HG02678 (cell line): Measurements from ENCODE around the gene NOX4.
"Not testable (repeated sequence)": the region's sequence is repeated elsewhere in the genome, so short reads cannot be mapped to it uniquely, and the experiment has no call there.

Source experiments
- ATAC-seq: cut with Tn5 transposase; IDR thresholded peaks from one replicate; pipeline ENCODE4 v1.9.1; 2021; ENCODE audit warnings: mild to moderate bottlenecking, moderate library complexity; ENCODE audit not compliant: unreplicated experiment

Gene NOX4

DNA sequence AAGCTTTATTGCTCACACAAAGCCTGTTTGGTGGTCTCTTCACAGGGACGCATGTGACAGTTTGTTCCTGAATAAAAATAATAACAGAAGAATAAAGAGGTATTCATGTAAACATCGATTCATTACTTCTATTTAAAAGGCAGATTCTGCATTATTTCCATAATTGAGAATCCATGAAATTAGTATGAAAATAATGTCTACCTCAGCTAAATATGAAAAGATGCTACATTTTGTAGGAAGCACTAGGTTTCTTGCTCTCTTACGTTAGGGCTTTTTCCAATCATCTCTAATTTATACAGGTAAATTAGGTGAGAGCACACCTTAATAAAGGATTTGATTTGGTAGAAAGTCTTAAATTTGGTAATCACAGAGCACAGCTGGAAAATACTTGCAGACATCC lies 103.7 kb downstream of the NOX4 start:
- not testable (repeated sequence) for ATAC-seq

DNA sequence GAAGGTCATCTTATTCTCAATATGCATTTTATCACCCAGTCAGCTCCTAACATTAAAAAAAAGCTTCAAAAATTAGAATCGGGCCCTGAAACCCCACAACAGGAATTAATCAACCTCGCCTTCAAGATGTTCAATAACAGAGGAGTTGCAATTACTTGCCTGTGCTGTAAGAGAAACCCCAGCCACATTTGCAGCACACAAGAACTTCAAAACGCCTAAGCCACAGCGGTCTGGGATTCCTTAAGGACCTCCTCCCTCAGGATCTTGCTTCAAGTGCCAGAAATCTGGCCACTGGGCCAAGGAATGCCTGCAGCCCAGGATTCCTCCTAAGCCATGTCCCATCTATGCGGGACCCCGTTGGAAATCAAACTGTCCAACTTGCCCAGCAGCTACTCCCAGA lies 108.2 kb downstream of the NOX4 start:
- not testable (repeated sequence) for ATAC-seq

DNA sequence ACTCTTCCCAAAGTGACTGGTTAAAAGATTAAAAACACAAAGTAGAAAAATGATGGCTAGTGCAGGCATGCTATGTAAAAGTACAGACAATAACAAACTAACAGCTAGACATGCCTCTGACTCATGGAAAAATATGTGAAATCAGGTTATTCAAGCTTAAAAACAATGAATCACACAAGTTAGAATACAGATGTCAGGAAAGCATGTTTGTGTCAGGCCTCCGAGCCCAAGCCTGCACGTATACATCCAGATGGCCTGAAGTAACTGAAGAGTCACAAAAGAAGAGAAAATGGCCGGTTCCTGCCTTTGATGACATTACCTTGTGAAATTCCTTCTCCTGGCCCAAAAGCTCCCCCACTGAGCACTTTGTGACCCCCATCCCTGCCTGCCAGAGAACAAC lies 110.1 kb downstream of the NOX4 start:
- ATAC-seq: no peak

GRCh38 chr11:89379976-89380771 lies 111.0 kb downstream of the NOX4 start:
- ATAC-seq: not testable (repeated sequence)

GRCh38 chr11:89378986-89379385 lies 112.2 kb downstream of the NOX4 start:
- not testable (repeated sequence) for ATAC-seq

DNA sequence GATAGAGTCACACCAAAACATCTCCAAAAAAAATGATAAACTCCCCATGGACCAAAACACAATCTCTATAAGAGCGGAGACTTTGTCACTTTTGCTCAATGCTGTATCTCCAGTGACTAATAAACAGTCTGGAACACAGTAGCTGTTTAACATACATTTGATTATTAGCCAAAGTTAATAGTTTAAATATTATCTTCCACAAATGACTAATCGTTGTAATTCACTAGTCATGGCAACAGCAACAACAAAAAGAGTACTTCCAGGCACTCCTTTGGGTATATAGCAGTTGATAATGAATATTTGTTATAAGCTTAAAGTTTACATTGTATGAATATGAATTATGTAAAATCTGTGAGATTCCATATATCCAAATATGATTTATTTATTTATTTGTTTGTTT lies 121.8 kb downstream of the NOX4 start:
- ATAC-seq: not testable (repeated sequence)

DNA sequence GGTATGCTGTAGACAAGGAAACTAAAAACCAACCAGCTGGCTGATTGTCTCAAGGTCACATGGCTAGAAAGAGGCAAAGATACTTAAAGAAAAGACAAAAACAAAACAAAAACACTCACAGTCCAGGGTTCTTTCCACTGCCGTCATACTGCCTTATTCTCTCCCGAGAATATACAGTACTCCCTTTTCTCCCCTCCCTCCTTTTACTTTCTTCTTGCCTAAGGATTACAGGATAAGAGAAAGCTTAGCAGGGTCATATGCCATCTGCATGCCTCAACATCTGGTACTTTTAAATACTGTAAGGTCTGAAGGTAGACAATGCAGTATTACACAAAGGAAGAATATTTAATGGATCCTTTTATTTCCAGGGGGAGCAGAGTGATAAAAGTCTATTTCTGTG lies 126.3 kb downstream of the NOX4 start:
- not testable (repeated sequence) for ATAC-seq

DNA sequence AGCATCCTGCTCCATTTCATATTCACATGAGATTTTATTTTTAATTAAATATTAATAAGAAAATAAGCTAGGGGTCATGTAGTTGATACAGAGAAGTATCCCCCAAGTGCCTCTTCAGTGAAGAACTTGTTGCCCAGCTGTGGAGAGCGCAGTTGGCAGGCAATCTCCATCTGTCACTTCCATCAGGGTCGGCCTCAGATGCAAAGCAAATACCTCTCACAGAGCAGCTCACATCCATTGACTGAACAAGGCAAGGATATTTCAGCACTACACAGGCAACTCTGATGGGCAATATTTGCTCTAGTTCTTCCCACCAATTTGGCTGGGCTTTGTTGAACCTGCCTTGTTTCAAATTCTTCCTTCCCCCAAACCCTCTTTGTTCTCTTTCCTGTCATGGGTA lies 129.4 kb downstream of the NOX4 start:
- no peak for ATAC-seq

DNA sequence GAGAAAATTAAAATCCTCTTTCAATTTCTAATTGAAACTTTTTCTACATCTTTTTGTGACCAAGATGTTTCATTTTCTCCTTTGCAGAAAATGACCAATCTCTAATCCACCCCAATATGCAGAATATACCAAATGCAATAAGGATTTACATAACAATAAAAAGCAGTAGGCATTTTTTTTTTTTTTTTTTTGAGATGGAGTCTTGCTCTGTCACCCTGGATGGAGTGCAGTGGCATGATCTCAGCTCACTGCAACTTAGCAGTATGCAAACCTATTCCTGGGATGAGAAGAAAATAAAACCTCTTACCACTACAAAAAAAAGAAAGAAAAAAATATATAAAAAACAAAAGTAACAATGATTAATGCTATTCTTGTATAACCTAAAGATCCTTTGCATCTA lies 132.0 kb downstream of the NOX4 start:
- not testable (repeated sequence) for ATAC-seq

GRCh38 chr11:89358761-89359160 lies 132.4 kb downstream of the NOX4 start:
- ATAC-seq: no peak

- no peak for ATAC-seq
Observed at GRCh38 chr11:89355646-89356045, 135.5 kb downstream of the NOX4 start.

GRCh38 chr11:89354513-89354912 lies 136.7 kb downstream of the NOX4 start:
- ATAC-seq: not testable (repeated sequence)

DNA sequence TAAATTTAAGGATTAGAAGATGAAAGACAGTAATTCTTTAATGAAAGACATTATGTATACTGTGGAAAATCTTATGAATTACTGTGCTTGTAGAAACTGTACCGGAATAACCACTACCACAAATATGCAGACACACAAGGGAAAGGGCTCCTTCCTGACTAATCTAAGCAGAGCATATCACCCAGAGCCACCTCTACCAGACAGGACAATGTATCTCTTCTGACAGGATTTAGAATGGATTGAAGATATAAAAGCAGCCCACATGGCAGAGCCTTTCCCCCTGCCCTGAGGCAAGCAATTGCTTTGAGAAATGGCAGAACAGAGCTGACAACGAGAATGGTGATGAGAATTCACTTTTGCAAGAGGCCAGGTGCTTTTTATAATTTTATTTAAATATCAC lies 144.1 kb downstream of the NOX4 start:
- ATAC-seq: no peak

DNA sequence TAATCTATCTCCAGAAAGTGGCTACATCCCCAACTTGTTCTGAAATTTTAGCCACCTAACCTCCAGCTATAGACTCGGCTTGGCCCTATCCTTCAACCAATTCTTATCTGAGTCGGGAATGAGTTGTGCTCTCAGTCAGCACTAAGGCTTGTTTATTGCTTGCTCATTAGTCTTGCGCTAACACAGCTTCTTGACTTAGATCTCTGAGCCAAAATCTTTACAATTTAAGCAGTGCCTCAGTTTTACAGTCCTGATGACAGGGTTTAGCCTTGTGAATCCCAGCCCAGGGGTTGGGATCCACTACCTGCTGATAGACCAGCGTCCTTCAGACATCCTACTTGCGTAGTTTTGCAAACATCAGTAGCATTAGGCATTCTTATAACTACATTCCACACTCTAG lies 144.6 kb downstream of the NOX4 start:
- no peak for ATAC-seq

- not testable (repeated sequence) for ATAC-seq
Observed at GRCh38 chr11:89342880-89343572, 148.1 kb downstream of the NOX4 start.

GRCh38 chr11:89340450-89340849 lies 150.7 kb downstream of the NOX4 start:
- not testable (repeated sequence) for ATAC-seq

GRCh38 chr11:89338073-89338472 lies 153.1 kb downstream of the NOX4 start:
- not testable (repeated sequence) for ATAC-seq

DNA sequence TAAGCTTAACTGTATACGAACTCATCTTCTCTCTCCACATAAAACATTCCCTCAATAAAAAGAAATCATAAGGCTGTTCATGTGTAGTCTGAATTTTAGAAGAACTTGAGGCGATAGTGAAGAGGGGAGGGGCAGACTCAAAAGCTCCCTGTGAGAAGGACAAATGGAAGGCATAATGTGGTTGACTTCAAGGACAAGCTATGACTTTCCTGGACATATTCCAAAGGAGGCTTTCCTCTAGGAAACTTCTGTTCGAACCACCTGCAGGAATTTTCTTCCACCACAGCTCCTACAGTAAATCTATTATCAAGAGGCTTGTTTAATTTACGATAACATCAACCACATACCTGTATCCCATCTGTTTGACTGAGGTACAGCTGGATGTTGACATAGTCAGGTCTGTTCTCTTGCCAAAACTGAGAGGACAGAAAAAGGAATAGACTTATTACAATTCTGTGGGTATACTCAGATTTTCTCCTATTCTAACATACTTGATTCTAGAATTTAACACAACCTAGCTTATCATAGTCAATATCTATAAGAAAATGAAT lies 154.0 kb downstream of the NOX4 start:
- not testable (repeated sequence) for ATAC-seq

- not testable (repeated sequence) for ATAC-seq
Observed at GRCh38 chr11:89333704-89334103, 157.5 kb downstream of the NOX4 start.

- not testable (repeated sequence) for ATAC-seq
Observed at GRCh38 chr11:89331940-89332339, 159.2 kb downstream of the NOX4 start.

DNA sequence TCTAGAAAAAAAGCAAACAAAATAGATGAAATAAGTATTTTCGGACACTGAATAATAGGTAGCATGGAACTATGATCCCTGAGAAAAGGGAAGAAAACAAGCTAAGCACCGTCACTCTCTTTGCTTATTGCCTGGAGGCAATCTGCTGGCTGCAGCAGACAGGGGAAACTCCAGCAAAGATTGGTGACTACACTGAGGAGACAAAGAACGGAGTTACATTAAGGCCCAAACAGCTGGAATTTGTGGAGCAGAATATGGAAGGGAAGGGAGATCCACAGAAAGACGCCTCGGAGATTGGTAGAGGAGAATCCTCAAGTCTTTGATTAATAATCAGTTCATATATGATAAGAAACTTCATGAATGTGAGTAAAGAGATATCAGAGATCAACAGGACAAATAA lies 163.3 kb downstream of the NOX4 start:
- no peak for ATAC-seq

GRCh38 chr11:89321401-89321800 lies 169.8 kb downstream of the NOX4 start:
- ATAC-seq: no peak
